ENCODE measurements around the gene EXOC3. TPM values are rescaled to one million over a fixed set of nuclear protein-coding genes. Genes with fewer than 3 reads are reported as not detected.
A peak's percentile ranks its signal among the peaks of the same experiment; 100 is the strongest.

EXOC3 gene
- total and polyA plus RNA-seq, 2 of the 8 experiments (the other 6 are each of a cell fraction or from before 2014, with no cell fraction given) = 14.4 to 30.0 TPM

DNA sequence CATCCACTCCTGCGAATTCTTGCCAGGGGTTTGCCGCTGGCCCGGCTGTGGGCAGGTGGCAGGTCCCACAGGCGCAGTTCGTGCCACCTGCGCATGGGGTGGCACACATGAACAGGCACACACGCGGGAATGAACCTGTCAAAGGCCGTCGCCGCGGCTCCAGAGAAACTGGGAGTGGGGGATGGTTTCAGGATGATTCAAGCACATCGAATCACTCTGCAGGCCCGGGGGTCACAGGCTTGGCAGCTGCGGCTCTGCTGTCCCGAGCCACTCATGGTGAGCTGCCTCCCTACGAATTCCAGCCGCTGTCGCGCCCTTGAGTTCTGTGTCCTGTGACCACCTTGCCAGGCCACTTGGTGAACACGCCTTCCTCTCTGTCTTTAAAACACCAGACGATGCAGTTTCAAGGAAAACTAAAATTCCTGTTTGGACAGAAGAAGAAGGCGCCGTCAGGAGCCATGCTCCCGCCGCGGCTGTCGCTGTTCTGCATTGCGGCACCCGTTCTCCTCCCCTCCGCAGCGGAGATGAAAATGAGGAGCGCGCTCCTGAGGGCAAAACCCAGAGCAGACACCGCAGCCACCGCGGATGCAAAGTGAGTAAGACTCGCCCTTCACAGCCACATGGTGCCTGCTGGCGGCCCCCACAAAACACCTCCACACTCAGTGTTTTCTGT is 15.4 kb upstream of the EXOC3 start:
- no peak for FAIRE-seq

More for the DNA sequence above, 15.4 kb upstream of the EXOC3 start:
- Histone ChIP-seq H2BK5ac (ENCODE audit: low read depth, low read length) (no peak overlapping the region), H4K20me1 (replicated peaks in 1 of 2; ENCODE audit: control insufficient read depth in 1 of 2, insufficient read depth in 2 of 2, low read length in 2 of 2) (peaks cover 0 to 4% of the 10 kb centered on the region in 2 experiments), H3K14ac (ENCODE audit: insufficient read length) (no peak overlapping the region), H3K27me3 (replicated peaks in 1 of 4; ENCODE audit: control insufficient read depth in 3 of 4, extremely low read depth in 1 of 4, insufficient read depth in 3 of 4, low read length in 3 of 4) (no peaks in the 10 kb centered on the region), H3K23me2 (ENCODE audit: low read depth, low read length) (peaks cover 10% of the 10 kb centered on the region; the same call in 1 of the 2 replicates), H3K79me1 (ENCODE audit: low read depth, low read length) (no peaks in the 10 kb centered on the region), H3K4me3 (ENCODE audit: extremely low read depth in 1 of 4, insufficient read depth in 2 of 4, low read depth in 3 of 4, low read length in 4 of 4) (no peak overlapping the region), H4K8ac (ENCODE audit: extremely low read depth, insufficient read depth, low read length) (peak overlapping the region; percentile 57; the same call in 1 of the 2 replicates), H4K91ac (replicated peaks; ENCODE audit: insufficient read length, low read length) (no peak overlapping the region), H3K23ac (ENCODE audit: insufficient read length) (no peak overlapping the region), H2AK5ac (ENCODE audit: low read depth, low read length) (no peak overlapping the region), H3K9ac (replicated peaks in 1 of 4; ENCODE audit: extremely low read depth in 1 of 4, low read depth in 3 of 4, low read length in 3 of 4) (no peak overlapping the region), H3K9me3 (ENCODE audit: insufficient read depth in 2 of 2, low read depth in 1 of 2, low read length in 1 of 2) (peaks cover 0 to 3% of the 10 kb centered on the region in 2 experiments; a peak in 1 of 4 replicates), H3K36me3 (ENCODE audit: control insufficient read depth in 2 of 4, insufficient read depth in 4 of 4, low read length in 3 of 4) (no peaks in the 10 kb centered on the region), H3K4ac (replicated peaks; ENCODE audit: insufficient read length, low read depth, low read length) (no peak overlapping the region), H2BK15ac (ENCODE audit: low read length) (no peak overlapping the region), H2AFZ (ENCODE audit: low read length) (no peak overlapping the region), H2BK120ac (replicated peaks; ENCODE audit: low read depth, low read length) (no peak overlapping the region), H3K4me2 (ENCODE audit: insufficient read depth in 1 of 2, low read depth in 2 of 2, low read length in 2 of 2) (no peak overlapping the region), H3K27ac (ENCODE audit: low read depth, low read length) (no peak overlapping the region), H2BK12ac (ENCODE audit: low read depth, low read length) (no peak overlapping the region), H3K4me1 (replicated peaks in 1 of 4; ENCODE audit: control insufficient read depth in 3 of 4, insufficient read depth in 4 of 4, low read length in 3 of 4) (peaks cover 0 to 3% (median 1%) of the 10 kb centered on the region in 4 experiments; a peak in 2 of 7 replicates), H3K79me2 (ENCODE audit: control insufficient read depth in 1 of 2, insufficient read depth in 2 of 2, low read length in 2 of 2) (no peaks in the 10 kb centered on the region), H3K56ac (replicated peaks; ENCODE audit: insufficient read length, low read depth, low read length) (no peak overlapping the region), H4K5ac (ENCODE audit: insufficient read length, low read depth, low read length) (no peak overlapping the region), H3K18ac (ENCODE audit: extremely low read depth, low read length) (no peak overlapping the region), H2BK20ac (ENCODE audit: low read length) (no peak overlapping the region)
- TF ChIP-seq HDAC6 (IDR thresholded peaks at IDR 0.05; ENCODE audit: low read depth, low read length) = no peak
- TF ChIP-seq CBX5 (IDR thresholded peaks at IDR 0.05; ENCODE audit: low read depth, low read length) = no peak
- TF ChIP-seq CBX8 (IDR thresholded peaks at IDR 0.05; ENCODE audit: borderline replicate concordance, low read depth, low read length) = no peak
- no peak for TF ChIP-seq SP2 (IDR thresholded peaks at IDR 0.05; ENCODE audit: low read length)
- no peak for TF ChIP-seq MAFK (IDR thresholded peaks at IDR 0.05; ENCODE audit: low read depth, low read length)
- no peak for TF ChIP-seq GTF2F1 (IDR thresholded peaks at IDR 0.05; ENCODE audit: borderline replicate concordance, low read depth, low read length)
- no peak for TF ChIP-seq CREB1 (IDR thresholded peaks at IDR 0.05)
- TF ChIP-seq SP4 (IDR thresholded peaks at IDR 0.05; ENCODE audit: low read length) = no peak
- no peak for TF ChIP-seq BCL11A (IDR thresholded peaks at IDR 0.05; ENCODE audit: low read depth in 2 of 2, low read length in 2 of 2)
- 92% methylated on average over 39 of the region's 39 CpGs; no CpG with 5 or more reads in 1 of the 2 experiments for WGBS, 2 experiments (ENCODE audit: extremely low coverage in 1 of 2, insufficient coverage in 1 of 2, insufficient read length in 1 of 2, insufficient replicate concordance in 2 of 2, low coverage in 1 of 2, low lambda C conversion rate in 2 of 2, missing lambda C conversion rate in 1 of 2)
- POLR2A ChIA-PET (ENCODE audit: partially characterized antibody) = interaction anchor here (0.6 kb wide), 1 partner anchor 30 kb away, joined by 3 read pairs; no protein-coding TSS in a partner anchor
- CTCF ChIA-PET (ENCODE audit: partially characterized antibody) = interaction anchor here (1.0 to 9.7 kb wide), 6 partner anchors 11 to 114 kb away, joined by 3 to 99 read pairs (median 4); no protein-coding TSS in a partner anchor
- DNase-seq (ENCODE audit: low read depth in 1 of 2, low spot score in 2 of 2) = no peak
